ENCODE results near the gene NRK. TPM values are rescaled to one million over a fixed set of nuclear protein-coding genes. Genes with fewer than 3 reads are reported as not detected.

Gene NRK
- total RNA-seq, 6 donors from 2014 or later = under 0.01 to 0.54 (median 0.35) TPM

DNA sequence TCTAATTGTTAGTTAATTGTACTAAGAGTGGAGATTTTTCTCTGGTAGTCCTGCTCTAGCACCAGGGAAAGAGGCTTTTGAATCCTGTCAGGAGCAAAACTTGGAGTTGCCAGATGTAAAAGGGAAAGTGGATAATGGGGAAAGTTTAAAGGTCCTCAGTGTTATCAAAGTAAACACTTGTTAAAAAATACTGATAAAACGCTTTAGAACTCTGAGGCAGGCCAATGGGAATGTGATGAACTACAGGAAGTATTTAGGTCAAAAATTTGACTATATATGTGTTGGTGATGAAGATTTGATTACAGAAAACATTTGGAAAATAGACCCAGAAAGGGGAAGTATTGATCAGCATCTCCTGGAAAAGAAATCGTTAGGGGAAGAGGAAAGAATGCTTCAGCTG lies 183.3 kb downstream of the NRK start:
- H3K36me3 ChIP-seq = no peaks in the 10 kb centered on the region
- no peaks in the 10 kb centered on the region for H3K27me3 ChIP-seq
- no peak overlapping the region for H3K4me3 ChIP-seq
- DNase-seq (no peak), ATAC-seq (ENCODE audit: low FRiP score in 2 of 2) (no peak)
- H3K27ac ChIP-seq = no peak overlapping the region
- TF ChIP-seq POLR2AphosphoS5 (IDR thresholded peaks at IDR 0.05) = no peak
- no peak for TF ChIP-seq EP300 (IDR thresholded peaks at IDR 0.05)
- TF ChIP-seq, protein P1, sequence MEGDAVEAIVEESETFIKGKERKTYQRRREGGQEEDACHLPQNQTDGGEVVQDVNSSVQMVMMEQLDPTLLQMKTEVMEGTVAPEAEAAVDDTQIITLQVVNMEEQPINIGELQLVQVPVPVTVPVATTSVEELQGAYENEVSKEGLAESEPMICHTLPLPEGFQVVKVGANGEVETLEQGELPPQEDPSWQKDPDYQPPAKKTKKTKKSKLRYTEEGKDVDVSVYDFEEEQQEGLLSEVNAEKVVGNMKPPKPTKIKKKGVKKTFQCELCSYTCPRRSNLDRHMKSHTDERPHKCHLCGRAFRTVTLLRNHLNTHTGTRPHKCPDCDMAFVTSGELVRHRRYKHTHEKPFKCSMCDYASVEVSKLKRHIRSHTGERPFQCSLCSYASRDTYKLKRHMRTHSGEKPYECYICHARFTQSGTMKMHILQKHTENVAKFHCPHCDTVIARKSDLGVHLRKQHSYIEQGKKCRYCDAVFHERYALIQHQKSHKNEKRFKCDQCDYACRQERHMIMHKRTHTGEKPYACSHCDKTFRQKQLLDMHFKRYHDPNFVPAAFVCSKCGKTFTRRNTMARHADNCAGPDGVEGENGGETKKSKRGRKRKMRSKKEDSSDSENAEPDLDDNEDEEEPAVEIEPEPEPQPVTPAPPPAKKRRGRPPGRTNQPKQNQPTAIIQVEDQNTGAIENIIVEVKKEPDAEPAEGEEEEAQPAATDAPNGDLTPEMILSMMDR (IDR thresholded peaks at IDR 0.05) = no peak
- TF ChIP-seq POLR2A (IDR thresholded peaks at IDR 0.05) = no peak
- no peaks in the 10 kb centered on the region for H3K9me3 ChIP-seq
- no peaks in the 10 kb centered on the region for H3K4me1 ChIP-seq
- 43 to 53% methylated on average over 2 of the region's 2 CpGs for WGBS, 2 donors

DNA sequence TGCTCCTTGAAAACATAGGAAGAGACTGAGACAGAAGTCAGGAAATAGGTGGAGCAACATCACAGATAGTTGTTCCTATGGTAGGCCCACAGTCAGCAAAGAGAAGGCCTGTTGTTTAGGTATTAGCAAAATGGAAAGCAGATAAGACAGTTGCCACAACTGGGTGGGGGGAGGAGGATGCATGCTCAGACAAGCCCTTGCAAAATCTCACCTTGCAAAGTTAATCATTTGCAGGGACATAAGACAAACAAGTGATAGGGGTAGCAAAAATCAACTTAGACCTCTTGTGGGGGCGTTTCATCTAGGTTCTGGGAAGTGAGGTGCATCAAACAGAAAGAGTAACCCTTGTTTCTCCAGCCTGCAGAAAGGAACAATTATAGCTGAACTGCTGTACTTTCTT lies 185.5 kb downstream of the NRK start:
- WGBS, 2 donors = 22 to 28% methylated on average over 1 of the region's 1 CpG
- DNase-seq (no peak), ATAC-seq (ENCODE audit: low FRiP score in 2 of 2) (no peak)
- Histone ChIP-seq H3K27ac (no peak overlapping the region), H3K36me3 (no peaks in the 10 kb centered on the region), H3K4me1 (no peaks in the 10 kb centered on the region), H3K9me3 (peaks cover 0 to 6% (median 0%) of the 10 kb centered on the region in 4 donors), H3K4me3 (no peak overlapping the region), H3K27me3 (no peaks in the 10 kb centered on the region)
- TF ChIP-seq, protein P1 (IDR thresholded peaks at IDR 0.05) = no peak
- TF ChIP-seq EP300 (IDR thresholded peaks at IDR 0.05) = no peak
- TF ChIP-seq POLR2A (IDR thresholded peaks at IDR 0.05) = no peak
- TF ChIP-seq POLR2AphosphoS5 (IDR thresholded peaks at IDR 0.05) = no peak

Other genes starting within 250 kb of the NRK start
- gene SERPINA7, start 216.2 kb downstream of the NRK start, total RNA-seq = under 1 TPM in 1 of 6 donors, not detected in 5; 0.14 TPM